Stimulated activated CD4-positive, alpha-beta T cell treated with anti-CD3 and anti-CD28 coated beads, TNF-alpha, amount 100 ng/mL, for 24 hours (primary cell): ENCODE results near the gene LRCH2.
"Not testable (repeated sequence)": the region's sequence is repeated elsewhere in the genome, so short reads cannot be mapped to it uniquely, and the experiment has no call there.

Experiments used
- DNase-seq, 3 experiments: peaks; one replicate each; pipeline ENCODE4 v3.0.0-alpha.2; 2020; ENCODE audit warnings: low read depth in 3 of 3

LRCH2 gene

GRCh38 chrX:115209547-115209946, 24.3 kb downstream of the LRCH2 start:
- not testable (repeated sequence) for DNase-seq

- no peak for DNase-seq
Measured at GRCh38 chrX:115204040-115204439, 29.9 kb downstream of the LRCH2 start.

GRCh38 chrX:115192244-115192700, 41.6 kb downstream of the LRCH2 start:
- DNase-seq = no peak

GRCh38 chrX:115191490-115192243, 42.2 kb downstream of the LRCH2 start:
- DNase-seq = no peak

GRCh38 chrX:115190636-115191489, 43.0 kb downstream of the LRCH2 start:
- no peak for DNase-seq

GRCh38 chrX:115189646-115190635, 44.0 kb downstream of the LRCH2 start:
- DNase-seq = no peak

GRCh38 chrX:115189110-115189509, 44.8 kb downstream of the LRCH2 start, which contains the start of gene RBMXL3:
Gene RBMXL3 (plus strand): TSS chrX:115189410. CDS start chrX:115189442, 32 bp downstream.
- no peak for DNase-seq

- DNase-seq = no peak
Measured at GRCh38 chrX:115183980-115184379, 49.9 kb downstream of the LRCH2 start.

- DNase-seq = no peak
Measured at GRCh38 chrX:115178473-115178872, 55.4 kb downstream of the LRCH2 start.

GRCh38 chrX:115177932-115178331, 56.0 kb downstream of the LRCH2 start:
- DNase-seq = no peak

GRCh38 chrX:115174548-115174947, 59.3 kb downstream of the LRCH2 start:
- DNase-seq = no peak

GRCh38 chrX:115173181-115173580, 60.7 kb downstream of the LRCH2 start:
- DNase-seq = no peak

- no peak for DNase-seq
Measured at GRCh38 chrX:115147220-115147619, 86.7 kb downstream of the LRCH2 start.

- no peak for DNase-seq
Measured at GRCh38 chrX:115142057-115142456, 91.8 kb downstream of the LRCH2 start.

GRCh38 chrX:115138040-115138439, 95.9 kb downstream of the LRCH2 start:
- no peak for DNase-seq

- DNase-seq = no peak
Measured at GRCh38 chrX:115134382-115134781, 99.5 kb downstream of the LRCH2 start.

- no peak for DNase-seq
Measured at GRCh38 chrX:115112411-115112810, 121.5 kb downstream of the LRCH2 start.

- DNase-seq = no peak
Measured at GRCh38 chrX:115098897-115099296, 135.0 kb downstream of the LRCH2 start.

GRCh38 chrX:115093191-115093590, 140.7 kb downstream of the LRCH2 start:
- DNase-seq = no peak

- no peak for DNase-seq
Measured at GRCh38 chrX:115089419-115089818, 144.5 kb downstream of the LRCH2 start.

- DNase-seq = no peak
Measured at GRCh38 chrX:115068896-115069295, 165.0 kb downstream of the LRCH2 start.

- no peak for DNase-seq
Measured at GRCh38 chrX:115067812-115068211, 166.1 kb downstream of the LRCH2 start.
